HG02840 (cell line): Measurements from ENCODE around the gene EMX2.
"Not testable (repeated sequence)": the region's sequence is repeated elsewhere in the genome, so short reads cannot be mapped to it uniquely, and the experiment has no call there.

Source experiments
- ATAC-seq: cut with Tn5 transposase; IDR thresholded peaks from one replicate; pipeline ENCODE4 v1.9.1; 2021; ENCODE audit warnings: mild to moderate bottlenecking, moderate library complexity, moderate number of reproducible peaks; ENCODE audit not compliant: unreplicated experiment, low FRiP score

The EMX2 gene

DNA sequence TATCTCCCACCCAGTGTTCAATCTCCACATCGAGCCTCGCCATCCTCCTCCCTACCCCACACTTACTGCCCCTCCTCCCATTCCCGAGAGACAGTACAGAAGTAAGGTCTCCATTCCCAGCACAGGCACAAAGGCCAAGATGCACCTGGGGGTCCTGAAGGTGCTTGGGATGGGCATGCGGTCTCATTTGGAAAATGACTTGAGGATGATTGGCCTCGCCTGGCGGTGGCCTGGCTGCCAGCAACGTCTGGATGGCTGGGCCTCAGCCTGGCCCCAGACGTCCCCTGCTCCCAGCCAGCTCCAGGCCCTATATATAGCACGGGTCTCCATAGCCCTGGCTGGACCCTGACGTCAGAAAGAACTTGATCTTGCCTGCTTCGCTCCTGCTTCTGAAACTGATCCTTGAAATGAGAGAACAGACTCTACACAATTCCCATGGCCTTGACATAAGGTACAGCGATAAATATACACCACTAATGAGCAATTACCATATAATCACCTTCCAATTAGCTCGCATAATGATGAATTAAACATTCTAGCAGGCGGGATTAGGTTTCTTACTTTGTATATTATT lies 11.8 kb downstream of the EMX2 start:
- ATAC-seq: no peak

GRCh38 chr10:117555017-117555416 lies 12.5 kb downstream of the EMX2 start:
- ATAC-seq: no peak

DNA sequence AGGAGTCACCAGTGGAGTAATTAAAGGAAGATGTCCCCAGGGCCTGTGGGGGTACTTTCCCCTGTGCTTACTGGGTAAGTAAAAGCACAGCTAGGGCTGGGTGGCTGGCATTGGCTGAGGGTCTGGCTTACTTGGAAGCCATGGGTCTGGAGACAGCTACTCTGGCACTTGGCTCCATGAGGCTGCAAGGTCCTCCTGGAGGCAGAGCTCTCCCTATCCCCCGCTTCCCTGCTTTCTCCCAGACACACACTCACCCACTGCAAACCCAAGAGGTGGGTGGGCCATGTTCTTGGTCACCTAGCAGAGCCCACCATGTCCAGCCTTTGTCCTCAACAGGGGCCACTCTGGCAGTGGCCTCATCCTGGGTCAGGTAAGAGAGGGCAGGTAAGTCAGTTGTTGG lies 13.3 kb downstream of the EMX2 start:
- no peak for ATAC-seq

- no peak for ATAC-seq
Measured at GRCh38 chr10:117556356-117556755, 13.8 kb downstream of the EMX2 start.

GRCh38 chr10:117559712-117560111 lies 17.2 kb downstream of the EMX2 start:
- ATAC-seq: no peak

- no peak for ATAC-seq
Measured at GRCh38 chr10:117560942-117561341, 18.4 kb downstream of the EMX2 start.

- no peak for ATAC-seq
Measured at GRCh38 chr10:117562220-117562619, 19.7 kb downstream of the EMX2 start.

DNA sequence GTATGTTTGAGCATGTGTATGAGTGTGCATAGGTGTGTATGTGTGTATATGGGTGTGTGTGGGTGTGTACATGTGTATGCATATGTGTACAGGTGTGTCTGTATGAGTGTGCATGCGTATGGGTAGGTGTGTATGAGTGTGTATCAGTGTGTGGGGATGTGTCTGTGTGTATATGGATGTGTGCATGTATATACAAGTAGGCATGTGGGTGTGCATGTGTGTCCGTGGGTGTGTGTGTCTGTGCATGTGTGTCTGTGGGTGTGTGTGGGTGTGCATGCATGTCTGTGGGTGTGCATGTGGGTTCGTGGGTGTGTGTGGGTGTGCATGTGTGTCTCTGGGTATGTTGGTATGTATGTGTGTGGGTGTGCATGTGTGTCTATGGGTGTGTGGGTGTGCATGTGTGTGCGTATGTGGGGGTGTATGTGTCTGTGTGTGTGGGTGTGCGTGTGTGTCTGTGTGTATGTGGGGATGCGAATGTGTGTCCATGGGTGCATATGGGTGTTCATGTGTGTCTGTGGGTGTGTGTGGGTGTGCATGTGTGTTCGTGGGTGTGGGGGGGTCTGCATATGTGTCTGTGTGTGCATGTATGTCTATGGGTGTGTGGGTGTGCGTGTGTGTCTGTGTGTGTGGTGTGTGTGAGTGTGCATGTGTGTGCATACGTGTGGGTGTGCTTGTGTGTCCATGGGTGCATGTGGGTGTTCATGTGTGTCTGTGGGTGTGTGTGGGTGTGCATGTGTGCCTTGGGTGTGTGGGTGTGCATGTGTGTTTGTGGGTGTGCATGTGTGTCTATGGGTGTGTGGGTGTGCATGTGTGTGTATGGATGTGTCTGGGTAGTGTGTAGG lies 20.6 kb downstream of the EMX2 start:
- ATAC-seq: no peak

DNA sequence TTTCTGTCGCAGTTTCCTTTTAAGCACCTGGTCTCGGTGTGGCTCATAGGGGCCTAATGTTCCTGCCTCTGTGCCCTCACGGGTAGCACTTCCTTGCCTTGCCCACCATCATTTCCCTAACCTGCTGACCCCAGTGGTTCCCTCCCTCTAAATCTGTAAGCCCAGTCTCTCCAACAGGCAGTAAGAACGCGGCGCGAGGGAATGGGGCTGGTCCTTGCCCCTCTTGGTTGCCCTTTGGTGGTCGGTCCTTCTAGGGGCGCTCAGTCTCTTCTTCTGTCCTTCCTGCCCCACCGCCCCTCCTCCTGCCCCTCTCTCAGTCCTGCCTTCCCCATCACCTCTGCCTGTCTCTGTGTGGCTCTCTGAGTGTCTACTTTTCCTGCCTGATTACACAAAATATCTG lies 21.2 kb downstream of the EMX2 start:
- no peak for ATAC-seq

GRCh38 chr10:117565068-117565467 lies 22.5 kb downstream of the EMX2 start:
- no peak for ATAC-seq

GRCh38 chr10:117568334-117568733 lies 25.8 kb downstream of the EMX2 start:
- no peak for ATAC-seq

DNA sequence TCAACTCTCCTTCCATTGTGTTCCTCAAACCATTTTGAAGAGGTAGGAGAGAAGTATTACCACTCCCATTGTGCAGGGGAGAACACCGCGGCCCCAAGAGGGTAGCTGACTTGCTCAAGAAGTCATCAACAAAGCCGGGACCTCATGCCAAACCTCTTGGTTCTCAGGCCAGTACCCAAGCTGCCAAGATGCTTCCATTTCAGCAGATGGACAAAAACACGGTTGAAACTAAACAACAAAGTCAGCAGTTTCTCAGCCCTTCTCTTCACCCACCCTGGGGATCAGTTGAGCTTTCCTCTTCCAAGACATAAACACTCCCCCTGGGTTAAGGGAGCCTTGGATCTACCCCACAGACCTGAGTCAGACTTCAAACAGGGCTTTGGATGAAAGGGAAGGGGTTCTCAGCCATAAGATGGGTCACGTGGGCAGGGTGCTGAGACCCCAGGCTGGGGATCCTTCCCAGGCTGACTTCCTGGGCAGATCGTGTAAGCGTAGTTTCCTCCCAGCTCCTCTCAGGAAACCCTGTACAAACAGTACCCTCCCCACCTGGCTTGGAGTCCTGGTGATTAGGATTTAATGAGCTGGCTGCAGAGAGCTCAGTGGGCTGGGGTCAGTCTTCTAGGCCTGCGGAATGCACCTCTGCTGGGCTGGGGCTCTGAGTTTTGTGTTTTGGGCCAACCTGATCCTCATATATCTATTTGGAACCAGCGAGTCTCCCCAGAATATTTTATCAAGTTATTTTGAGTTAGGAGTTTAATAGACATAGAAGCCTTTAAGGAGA lies 27.3 kb downstream of the EMX2 start:
- ATAC-seq: no peak

DNA sequence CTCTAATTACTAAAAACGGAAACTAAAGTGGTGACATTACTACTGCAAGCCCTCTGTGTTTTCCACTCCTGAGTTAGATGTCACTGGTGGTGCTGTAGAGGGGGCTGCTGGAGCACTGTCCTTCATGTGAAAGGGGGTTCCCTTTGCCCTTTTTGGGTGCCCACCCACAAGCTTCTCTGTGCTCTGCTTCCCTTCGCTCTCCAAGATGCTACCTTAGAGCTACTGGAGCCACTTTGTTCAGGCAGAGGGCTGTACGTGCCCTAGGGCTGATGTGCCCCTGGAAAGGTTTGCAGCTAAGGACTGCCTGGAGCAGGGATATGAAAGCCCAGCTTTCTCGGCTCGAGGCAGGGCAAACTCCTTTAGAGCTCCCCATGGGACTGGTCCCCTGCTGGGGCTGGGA lies 28.3 kb downstream of the EMX2 start:
- no peak for ATAC-seq

DNA sequence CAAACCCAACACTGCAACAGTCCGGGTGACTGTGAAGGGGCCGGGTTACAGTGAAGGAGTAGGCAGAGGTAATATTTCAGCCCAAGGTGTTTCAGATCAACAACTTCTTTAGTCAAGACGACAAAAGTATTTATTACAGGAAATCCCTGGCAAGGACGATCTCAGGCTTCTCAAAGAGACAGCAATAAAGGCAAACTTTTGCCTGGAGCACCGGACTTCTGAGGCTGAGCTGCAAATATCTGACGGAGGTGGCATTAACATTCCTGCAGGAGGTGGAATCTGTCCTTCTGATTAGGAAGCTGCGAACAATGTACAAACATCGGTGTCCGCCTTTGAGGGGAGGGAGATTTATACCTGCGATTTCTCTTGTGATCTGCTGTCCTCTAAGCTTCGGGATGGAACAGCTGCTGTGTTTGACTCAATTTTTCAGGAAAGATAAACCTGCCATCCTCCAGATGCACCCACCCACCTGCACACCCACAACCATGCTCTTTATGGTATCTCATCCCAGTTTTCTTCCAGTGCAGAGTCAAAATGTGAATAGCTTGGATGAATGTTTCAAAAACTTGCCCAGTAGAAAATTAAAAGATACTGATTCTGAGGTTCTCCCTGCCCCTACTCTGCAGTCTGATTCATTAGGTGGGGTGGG lies 32.1 kb downstream of the EMX2 start:
- no peak for ATAC-seq

GRCh38 chr10:117578490-117578889 lies 35.9 kb downstream of the EMX2 start:
- ATAC-seq: no peak

DNA sequence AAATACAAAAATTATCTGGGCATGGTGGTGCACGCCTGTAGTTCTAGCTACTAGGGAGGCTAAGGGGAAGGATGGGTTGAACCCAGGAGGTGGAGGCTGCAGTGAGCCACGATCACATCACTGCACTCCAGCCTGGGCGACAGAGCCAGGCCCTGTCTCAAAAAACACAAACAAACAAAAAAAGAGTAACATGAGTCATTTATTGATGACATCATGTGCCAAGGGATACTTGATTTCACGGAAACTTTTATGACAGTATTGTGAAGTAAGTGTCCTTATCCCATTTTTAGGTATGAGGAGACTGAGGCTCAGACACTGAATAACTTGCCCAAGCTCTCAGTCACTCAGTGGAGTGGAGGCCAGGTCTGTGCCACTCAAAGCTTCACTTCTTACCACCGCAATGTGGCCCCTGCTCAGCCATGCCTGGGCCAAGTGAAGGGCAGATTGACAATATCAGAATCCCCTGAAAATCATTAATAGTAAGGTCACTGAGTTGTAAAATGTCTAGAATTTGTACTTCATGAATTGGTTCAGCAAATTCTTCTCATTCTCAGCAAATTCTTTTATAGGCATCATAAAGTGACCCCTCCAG lies 36.5 kb downstream of the EMX2 start:
- ATAC-seq: no peak

- no peak for ATAC-seq
Measured at GRCh38 chr10:117581961-117582360, 39.4 kb downstream of the EMX2 start.

- ATAC-seq: not testable (repeated sequence)
Measured at GRCh38 chr10:117584831-117585230, 42.3 kb downstream of the EMX2 start.

DNA sequence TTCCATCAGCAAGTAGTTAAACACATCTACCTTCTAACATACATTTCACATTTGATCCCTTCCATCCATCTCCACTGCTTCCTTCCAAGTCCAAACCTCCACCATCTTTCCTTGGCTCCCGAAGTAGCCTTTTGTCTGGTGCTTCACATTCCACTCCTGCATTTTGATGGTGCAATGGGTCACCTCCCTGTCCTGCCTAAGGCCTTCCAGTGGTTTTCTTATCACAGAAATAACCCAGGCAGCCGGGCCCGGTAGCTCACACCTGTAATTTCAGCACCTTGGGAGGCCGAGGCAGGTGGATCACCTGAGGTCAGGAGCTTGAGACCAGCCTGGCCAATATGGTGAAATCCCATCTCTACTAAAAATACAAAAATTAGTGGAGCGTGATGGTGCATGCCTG lies 44.5 kb downstream of the EMX2 start:
- no peak for ATAC-seq

DNA sequence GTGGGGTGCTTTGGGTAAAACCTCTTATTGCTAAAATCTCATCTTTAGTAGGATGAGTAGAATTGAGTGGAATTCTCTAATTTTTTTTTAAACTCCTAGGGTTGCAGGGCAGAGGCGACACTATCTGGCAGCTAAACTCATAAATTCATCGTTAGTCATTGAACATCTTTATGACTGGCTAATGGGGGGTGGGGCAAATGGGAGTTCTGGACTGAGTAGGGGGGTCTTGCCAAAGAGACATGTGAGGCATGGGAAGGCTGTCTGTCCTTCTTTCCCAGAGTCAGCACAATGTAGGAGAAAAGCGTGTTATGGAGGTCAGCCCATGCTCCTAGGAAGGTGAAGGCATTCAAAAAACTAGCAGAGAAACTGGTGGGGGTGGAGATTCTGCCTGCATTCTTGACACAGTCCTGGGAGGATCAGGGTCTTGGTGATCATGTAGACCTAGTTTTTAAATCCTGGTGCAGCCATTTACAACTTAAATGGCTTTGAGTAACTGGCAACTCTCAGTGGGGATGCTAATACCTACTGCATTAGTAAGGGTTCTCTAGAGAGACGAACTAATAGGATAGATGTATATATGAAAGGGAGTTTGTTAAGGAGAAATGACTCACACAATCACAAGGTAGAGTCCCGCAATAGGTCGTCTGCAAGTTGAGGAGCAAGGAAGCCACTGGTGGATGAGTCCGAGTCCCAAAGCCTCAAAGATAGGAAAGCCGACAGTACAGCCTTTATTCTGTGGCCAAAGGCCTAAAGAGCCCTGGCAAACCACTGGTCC lies 47.7 kb downstream of the EMX2 start:
- ATAC-seq: no peak
